NOMO-1 treated with dmso at 0.1 percent for 144 hours (cell line): ENCODE data around the gene KCNJ11.
A peak's percentile ranks its signal among the peaks of the same experiment; 100 is the strongest.

Experiments used
- DNase-seq: peaks from one replicate; lab custom pipeline; 2025; ENCODE audit not compliant: unreplicated experiment; lab: John Stamatoyannopoulos, UW

The KCNJ11 gene

GRCh38 chr11:17392872-17393271 is 4.4 kb upstream of the KCNJ11 start:
- DNase-seq = no peak

GRCh38 chr11:17391493-17392355 is 3.3 kb upstream of the KCNJ11 start:
- no peak for DNase-seq

DNA sequence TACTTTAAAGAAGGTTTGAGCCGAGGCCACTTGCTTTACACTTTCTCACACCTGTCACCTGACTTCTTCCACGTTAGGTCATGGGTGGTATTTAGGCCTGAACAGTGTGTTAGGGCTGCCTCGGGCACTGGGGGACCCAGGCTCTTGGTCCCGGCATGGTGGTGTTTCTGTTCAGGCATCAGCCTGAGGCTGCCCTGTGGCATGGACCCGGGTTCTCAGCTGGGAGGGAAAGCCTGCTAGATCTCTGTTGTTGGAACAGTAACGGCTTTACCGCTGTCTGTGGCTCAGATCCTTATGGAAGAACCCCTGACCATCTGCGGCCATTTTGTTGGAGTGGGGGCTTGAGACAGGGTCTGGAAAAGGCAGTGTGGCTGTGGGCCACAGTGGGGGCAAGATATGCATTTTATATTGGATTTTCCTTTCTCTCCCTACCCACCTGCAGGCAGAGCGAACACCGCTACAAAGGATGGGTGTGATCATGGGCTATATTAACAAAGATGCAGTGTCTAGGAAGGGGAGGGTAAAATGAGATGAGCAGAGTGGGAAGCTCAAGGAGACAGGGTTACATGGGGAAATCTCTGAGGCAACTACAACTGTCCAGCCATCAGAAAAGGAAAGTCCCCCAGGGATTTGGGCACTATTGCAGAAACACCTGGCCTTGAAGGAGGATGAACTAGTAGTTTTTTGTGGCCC is 1.6 kb upstream of the KCNJ11 start:
- DNase-seq = no peak

GRCh38 chr11:17389211-17389956 is 925 bp upstream of the KCNJ11 start:
- peak; percentile 56 for DNase-seq

DNA sequence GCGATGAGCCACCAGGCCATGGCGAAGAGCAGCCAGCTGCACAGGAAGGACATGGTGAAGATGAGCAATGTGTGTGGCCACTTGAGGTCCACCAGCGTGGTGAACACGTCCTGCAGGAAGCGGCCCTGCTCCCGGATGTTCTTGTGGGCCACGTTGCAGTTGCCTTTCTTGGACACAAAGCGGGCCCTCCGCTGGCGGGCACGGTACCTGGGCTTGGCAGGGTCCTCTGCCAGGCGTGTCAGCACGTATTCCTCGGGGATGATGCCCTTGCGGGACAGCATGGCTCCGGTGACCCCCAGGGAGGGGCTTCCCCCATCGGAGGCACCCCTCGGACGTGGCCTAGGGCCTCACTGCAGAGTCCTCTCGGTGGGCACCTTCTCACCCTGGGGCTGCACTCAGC is 648 bp downstream of the KCNJ11 start:
- no peak for DNase-seq

GRCh38 chr11:17387254-17387653 is 1.2 kb downstream of the KCNJ11 start:
- DNase-seq = no peak

DNA sequence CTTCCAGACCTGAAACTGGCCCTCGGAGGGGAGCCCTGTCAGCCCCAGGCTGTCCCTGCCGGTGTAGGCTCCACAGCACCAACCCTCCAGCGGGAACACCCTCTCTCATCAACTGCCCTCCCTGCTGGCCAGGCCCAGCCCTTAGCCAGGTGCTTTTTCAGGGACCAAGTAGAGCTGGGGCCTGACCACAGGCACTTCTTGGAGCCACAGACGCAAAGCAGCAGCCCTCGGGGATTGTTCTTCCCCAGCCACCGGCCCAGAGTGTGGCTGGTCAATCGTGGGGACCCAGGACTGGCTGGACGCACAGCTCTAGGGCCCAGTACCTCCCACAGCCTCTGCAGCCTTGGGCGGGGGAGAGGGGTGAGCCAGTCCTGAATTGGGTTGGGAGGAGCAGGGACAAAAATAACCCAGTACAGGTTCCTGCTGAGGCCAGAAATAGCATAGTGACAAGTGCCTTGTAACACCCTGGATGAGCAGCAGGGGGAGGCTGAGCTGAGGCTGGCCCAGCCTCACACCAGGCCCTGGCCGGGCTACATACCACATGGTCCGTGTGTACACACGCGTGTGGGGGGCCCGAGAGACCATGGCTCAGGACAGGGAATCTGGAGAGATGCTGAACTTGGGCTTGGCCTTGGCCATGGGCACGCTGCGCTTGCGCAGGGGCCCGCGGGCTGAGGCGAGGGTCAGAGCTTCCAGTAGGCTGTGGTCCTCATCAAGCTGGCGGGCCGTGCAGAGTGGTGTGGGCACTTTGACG is 2.0 kb downstream of the KCNJ11 start:
- peak; percentile 36 for DNase-seq

DNA sequence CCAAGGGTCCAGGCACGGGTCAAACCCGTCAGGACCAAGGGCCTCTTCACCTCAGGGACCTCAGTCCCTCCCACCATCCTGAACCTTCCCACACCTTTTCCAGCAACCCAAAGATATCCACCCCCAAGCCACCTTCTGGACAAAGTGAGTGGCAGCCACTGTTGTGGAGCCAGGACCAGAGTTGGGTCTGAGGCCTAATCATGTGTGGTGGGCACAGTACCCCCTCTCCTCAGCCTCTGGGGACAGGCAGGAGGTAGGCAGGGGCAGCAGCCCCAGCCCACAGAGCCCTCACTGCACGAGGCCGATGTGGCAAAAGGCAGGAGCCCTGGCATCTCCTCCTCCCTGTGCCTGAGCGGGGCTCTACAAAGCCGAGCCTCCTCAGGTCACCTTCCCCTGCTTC is 2.5 kb downstream of the KCNJ11 start:
- DNase-seq = no peak

GRCh38 chr11:17385492-17385891 is 3.0 kb downstream of the KCNJ11 start:
- DNase-seq = no peak

DNA sequence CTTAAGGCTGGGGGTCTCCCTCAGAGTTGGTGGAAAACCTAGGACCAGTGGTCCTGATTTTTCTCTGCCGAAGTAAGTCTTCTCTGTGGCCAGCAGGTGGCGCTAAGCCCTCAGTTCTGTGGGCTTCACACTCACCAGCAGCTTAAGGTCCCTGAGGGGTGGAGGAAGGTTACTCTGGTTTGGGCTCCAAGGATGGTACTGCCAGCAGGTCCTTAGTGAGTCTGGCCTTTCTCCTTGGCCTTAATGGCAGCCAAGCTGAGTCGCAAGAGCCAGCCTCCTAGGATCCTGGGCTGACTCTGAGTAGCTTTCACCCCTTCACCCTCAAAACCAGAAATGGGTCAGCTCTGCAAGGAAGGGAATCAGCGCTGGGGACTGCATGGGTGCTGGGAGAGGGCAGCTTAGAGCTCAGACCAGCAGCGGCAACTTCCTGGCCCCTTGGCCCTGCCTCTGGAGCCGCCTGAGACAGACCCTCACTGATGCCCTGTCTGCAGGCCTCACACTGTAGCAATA is 4.4 kb downstream of the KCNJ11 start:
- peak; percentile 19 for DNase-seq

DNA sequence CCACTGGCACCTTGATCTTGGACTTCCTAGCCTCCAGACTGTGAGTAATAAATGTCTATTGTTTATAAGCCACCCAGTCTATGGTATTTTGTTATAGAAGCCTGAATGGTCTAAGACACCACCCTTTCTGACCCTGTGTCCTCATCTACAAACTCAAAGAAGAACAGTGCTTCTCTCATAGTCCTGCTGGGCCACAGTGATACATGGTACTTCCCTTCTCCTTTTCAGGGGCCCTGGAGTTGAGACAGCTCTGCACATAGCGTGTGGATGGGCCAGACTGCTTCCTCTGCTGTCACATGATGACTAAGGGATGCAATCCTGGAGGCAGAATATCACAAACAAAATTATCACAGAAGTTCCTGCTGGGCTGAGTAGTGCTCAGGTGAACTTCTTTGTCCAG is 5.0 kb downstream of the KCNJ11 start:
- DNase-seq = peak; percentile 63

- no peak for DNase-seq
Measured at GRCh38 chr11:17382046-17382728, 6.3 kb downstream of the KCNJ11 start.

DNA sequence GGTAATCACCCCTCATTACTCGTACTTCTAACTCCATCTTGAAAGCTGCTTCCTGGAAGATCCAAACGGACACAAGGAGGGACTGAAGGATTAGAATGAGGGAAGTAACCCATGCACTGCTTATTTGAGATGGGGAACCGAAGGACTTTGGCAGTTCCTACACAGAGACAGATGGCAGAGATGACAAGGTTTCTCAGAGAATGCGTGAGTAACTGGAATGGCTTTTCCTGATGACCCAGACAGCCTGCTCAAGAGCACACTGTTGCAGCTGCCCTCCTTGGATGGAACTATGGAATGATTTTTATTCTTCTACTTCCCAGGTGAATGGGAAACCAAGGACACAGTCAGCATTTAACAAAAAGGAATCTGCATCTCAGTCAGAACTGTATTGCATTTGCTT is 7.3 kb downstream of the KCNJ11 start:
- no peak for DNase-seq

- no peak for DNase-seq
Measured at GRCh38 chr11:17379383-17380180, 8.9 kb downstream of the KCNJ11 start.

DNA sequence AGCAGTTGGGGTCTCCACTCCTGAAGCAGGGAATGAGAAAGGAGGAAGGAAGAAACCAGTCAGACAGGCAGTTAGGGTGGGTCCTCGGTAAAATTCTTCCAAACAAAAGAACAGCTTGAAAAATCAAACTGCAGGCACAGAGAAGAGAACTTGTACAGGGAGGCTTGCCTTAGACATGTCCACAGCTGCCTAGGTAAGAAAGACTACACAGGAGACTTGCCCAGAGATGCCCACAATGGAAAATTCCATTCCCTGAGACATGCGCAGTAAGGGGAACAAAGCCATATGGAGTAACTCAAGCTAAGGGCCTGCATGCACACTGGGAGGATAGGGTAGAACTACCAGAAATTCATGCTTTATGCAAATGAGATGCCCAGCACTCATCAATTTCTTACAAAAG is 9.8 kb downstream of the KCNJ11 start:
- DNase-seq = no peak

DNA sequence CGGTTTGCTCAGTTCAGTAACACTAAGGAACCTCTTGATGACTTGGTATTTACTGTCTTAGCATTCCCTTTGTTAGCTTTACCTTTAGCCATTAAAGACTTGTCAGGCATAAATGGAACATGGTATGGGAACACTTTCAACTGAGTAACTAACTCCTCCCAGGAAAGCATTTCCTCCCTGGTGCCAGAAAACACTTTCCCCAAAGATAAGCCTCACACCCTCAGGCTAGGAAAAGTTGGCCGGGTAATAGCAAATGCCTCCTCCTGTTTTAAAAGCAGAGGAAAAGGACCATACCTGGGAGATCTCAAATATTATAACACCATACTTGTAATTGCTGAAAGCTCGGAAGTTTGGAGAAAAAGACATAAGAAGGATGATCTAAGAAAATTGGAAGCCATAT is 12.0 kb downstream of the KCNJ11 start:
- DNase-seq = no peak

DNA sequence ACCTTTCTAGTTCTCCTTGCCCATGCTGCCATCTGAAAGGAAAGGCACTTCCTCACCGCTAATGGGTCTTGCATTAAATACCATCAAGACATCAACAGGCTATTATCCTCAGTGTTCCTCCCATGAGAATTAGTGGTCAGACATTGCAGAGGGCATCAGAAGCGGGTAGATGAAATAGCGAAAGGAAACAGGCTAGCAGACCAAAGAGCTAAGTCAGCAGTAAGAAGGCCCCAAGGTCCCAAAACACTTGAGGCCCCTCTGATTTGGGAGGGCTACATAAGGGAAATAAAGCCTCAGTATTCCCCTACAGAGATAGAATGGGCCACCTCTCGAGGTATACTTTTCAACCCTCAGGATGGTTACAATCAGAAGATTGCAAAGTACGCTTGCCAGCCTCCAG is 12.9 kb downstream of the KCNJ11 start:
- no peak for DNase-seq

DNA sequence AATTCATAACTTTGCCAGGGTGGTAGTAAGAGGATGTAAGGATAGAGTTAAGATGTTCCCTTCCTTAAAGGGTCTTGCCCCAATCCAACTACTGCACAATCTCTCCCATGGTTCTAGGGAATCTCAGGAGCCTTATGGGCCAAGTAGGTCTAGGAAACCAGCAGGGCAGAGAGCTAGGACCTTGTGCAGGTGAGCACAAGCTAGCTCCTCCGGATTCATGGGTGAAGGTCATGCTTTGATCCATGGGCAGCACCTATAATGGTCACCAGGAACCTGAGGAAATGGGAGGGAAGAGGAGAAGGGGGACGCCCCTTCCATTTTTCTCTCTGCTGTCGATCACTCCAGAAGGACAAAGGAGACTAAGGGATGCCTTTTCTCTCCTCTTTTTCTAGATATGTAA is 16.8 kb downstream of the KCNJ11 start:
- DNase-seq = no peak

- DNase-seq = no peak
Measured at GRCh38 chr11:17369684-17370243, 18.7 kb downstream of the KCNJ11 start.
